NCI-H2196 (cell line): ENCODE measurements around the gene CKM.
A peak's percentile ranks its signal among the peaks of the same experiment; 100 is the strongest.

Experiments used
- DNase-seq: peaks from one replicate; lab custom pipeline; 2025; ENCODE audit not compliant: unreplicated experiment; lab: John Stamatoyannopoulos, UW

The CKM gene

GRCh38 chr19:45322744-45323281 lies at the start of gene CKM:
Gene CKM, minus strand, starts transcription at chr19:45322875. Its CDS starts 3,162 bp downstream, at chr19:45319713.
- DNase-seq, result no peak

- peak; percentile 98 for DNase-seq
Observed at GRCh38 chr19:45370410-45371204, 47.9 kb upstream of the CKM start, which contains the start of gene ERCC2. Gene ERCC2, minus strand, starts transcription at chr19:45370573. Its CDS starts 33 bp downstream, at chr19:45370540.

- no peak for DNase-seq
Observed at GRCh38 chr19:45368737-45369340, 46.2 kb upstream of the CKM start.

DNA sequence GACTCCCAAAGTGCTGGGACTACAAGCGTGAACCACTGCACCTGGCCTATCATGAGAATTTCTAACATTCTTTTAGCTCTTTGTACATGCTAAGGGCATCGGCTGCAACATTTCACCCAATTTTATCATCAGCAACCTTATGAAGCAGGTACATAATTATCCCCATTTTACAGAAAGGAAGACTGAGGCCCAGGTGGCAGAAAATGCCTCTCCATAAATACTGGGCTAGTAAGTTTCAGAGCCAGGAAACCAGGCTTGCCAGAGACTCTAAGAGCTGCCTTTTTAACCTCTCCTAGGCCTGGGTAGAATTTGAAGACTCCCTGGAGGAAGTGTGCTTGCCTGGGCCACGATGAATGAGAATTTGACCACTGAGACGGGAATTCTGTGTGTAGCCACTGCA lies 45.5 kb upstream of the CKM start:
- no peak for DNase-seq

- DNase-seq, result no peak
Observed at GRCh38 chr19:45364696-45365095, 42.0 kb upstream of the CKM start.

GRCh38 chr19:45363861-45364459 lies 41.3 kb upstream of the CKM start:
- no peak for DNase-seq

DNA sequence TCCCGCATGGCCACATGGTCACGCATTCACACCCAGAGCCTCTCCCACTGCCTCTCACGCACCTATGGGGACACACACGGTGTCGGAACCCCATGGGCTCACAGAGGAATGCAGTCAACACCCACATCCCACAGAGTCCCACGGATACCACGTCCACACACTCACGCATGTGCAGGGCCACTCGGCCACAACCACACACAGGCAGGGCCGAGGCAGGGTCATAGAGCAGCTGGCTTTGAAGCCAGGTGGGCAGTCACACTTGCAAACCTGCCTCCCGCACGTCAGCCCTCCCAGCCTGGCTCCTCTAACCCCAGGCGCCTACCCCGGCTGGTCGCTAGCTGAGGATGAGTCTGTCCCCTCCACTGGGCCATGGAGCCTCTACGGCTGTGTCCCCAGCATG lies 39.6 kb upstream of the CKM start:
- no peak for DNase-seq

DNA sequence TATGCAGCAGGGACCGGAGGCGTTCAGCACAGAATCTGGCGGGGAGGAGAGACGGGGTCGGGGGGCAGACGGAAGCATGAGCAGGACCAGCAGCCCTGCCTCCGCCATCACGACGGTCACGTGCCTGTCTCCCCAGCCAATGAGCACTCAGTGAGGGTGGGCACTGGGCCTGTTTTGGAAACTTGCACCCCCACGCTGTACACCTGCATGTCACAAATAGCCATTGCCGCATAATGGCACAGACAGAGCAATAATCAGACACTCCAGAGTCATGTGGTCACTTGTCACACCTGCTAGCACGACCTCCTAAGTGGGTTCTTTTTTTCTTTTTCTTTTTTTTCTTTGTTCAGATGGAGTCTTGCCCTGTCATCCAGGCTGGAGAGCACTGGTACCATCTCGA lies 38.9 kb upstream of the CKM start:
- no peak for DNase-seq

DNA sequence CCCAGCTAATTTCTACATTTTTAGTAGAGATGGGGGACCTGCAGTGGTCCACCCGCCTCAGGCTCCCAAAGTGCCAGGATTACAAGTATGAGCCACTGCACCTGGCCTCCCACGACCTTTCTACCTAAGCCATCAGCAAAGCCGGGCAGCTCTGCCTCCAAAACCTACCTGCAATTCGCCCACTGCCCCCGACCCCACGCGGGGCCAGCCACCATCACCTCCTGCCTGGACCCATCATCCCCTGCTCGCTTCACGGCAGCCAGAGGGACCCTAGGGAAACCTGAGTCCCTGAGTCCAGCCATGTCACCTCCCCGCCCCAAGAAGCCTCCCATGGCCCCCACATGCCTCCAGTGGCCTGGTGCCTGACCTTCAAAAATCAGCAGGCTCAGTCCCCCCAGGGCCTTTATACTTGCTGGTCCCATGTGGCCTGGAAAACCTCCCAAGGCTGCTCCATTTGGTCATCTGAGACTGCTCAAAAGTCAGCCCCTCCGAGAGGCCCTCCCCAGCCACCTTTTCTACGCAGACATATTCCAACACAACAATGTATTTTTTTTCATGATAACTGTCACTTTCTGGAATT lies 35.6 kb upstream of the CKM start:
- no peak for DNase-seq

GRCh38 chr19:45357445-45357783 lies 34.7 kb upstream of the CKM start:
- no peak for DNase-seq

DNA sequence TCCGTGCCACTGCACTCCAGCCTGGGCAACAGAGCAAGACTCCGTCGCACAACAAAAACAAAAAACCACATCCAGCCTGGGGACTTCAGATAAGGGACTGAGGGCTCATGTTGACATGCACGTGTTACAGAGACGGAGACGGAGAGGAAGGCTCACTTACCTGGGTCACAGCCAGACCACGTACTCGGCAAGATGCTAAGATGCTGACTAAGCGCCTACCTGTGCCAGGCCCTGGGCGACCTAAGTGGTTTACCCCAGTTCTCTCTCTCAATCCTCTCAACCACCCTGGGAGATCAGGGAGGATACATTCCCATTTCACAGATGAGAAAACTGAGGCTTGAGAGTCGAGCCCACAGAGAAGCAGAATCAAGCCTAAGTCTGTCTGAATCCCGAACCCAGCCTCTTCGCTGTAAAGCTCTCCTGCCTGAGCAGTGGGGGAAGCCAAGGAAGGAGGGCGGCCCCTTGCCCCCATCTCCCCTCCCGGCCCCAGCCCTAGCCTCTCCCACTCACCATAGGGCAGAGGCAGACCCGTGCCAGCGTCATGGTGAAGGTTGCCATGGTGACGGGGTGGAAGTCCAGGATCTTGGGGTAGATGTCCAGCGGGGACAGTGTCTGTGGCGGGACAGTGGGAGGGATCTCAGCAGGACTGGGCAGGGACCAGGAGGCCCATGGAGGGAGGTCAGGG lies 34.2 kb upstream of the CKM start:
- DNase-seq, result no peak

DNA sequence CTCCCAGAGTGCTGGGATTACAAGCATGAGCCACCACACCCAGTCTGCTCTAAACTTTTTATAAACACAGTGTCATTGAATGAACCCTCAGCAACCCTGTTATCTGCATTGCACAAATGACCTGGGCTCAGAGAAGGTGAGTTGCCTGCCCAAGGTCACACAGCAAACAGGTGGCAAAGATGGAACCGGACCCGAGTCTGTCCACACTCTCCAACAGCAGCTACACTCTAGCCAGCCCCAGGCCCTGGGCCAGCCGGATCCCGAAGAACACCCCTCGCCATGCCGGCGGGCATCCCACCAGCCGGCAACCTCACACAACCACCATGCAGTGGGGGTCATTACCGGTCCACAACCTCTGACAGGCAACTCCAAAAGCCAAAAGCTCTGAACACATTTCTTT lies 33.2 kb upstream of the CKM start:
- no peak for DNase-seq

DNA sequence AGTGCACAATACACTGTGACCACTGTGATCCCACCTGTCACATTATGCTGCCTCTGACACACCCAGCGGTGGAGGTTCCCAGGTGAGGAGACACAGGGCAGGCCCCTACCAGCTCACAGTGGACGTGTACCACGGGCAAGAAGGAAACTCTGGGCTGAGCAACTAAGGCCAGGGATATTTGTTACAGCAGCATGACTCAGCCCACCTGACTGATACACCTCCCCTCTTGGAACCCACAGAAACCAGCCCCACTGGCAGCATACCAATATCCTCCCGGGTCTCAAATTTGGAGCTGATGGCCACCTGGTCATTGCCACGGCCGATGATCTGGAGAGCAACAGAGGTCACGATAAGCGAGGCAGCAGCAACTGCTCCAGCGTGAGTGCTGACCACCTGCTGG lies 32.7 kb upstream of the CKM start:
- DNase-seq, result no peak

DNA sequence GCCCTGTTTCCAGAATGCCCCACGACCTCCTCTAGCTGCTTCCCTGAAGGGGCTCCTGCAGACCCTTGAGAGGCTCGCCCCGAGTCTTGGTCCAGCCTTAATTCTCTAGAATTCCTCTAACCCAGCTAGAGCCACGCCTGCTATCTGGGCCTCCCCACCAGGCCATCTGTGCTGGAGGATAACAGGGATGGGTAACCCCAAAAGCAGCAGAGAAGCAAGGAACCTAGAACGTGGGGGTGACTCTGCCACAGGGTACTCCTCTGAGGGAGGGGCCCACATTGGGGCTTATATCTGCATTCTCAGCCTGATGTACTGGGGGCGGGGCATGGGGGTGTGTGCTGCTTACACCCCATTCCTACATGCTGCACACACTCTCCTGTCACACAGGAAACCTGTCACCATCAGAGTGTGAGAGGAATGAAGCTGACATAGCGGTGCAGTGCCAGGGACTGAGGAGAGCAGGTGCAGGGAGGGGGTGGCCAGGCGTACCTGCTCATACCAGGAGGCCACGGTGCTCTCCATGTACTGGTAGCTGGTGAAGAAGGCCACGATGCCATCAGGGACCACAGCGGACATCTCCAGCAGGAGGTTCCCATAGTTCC lies 31.7 kb upstream of the CKM start:
- DNase-seq, result no peak

DNA sequence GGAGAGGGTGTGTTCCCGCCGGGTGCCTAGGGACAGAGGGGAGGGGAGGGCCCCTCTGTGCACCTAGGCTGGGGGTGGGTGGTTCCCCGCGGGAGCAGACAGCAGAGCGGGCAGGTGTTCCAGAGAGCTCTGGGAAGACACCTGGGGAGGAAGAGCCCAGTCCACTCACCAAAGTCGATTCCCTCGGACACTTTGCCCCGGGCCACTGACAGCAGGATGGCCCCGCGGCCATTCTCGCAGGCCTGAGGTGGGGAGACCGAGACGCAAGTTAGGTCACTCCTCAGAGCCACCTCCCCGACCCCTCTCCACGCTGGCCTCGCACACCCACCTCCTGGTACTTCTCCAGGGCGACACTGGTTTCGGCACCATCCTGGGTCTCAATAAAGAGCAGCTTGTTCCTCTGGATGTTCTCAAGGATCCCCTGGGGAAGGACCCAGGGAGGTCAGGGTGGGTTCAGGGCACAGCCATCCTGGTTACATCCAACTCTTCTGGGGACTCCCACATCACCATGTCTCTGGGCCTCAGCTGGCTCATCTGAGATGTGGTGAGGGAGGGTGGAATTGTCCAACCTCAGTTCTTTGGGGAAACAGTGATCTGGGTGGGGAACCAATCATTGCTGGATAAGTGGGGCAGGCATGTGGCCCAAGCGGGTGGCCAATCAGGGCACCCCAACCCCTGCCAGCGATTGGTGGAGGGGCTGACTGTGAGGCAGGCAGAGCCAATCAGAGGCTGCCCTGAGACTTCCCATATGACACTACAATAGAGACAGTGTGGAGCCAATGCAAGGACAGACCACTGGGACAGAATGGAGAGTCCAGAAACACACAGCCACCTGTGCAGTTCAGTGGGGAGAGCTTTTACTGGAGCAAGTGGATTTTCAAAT lies 30.5 kb upstream of the CKM start:
- DNase-seq, result no peak

GRCh38 chr19:45352471-45352870 lies 29.8 kb upstream of the CKM start:
- no peak for DNase-seq

DNA sequence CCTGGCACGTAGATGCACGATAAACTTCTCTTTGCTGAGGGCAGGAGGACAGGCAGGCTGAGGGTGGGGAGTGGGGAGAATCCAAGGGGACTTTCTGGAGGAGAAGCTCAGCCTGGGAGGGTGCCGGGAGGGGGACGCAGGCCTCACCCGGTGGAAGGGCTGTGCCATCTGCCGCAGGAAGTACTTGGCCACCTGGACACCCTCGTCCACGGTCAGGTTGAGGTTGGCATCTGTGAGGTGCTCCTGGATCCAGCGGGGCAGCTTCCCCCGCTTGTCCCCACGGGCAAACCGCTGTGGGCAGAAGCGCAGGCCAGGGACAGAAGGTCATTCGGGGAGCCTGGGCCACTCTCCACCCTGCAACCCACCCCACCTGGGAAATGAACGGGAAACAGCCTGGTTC lies 29.4 kb upstream of the CKM start:
- no peak for DNase-seq

DNA sequence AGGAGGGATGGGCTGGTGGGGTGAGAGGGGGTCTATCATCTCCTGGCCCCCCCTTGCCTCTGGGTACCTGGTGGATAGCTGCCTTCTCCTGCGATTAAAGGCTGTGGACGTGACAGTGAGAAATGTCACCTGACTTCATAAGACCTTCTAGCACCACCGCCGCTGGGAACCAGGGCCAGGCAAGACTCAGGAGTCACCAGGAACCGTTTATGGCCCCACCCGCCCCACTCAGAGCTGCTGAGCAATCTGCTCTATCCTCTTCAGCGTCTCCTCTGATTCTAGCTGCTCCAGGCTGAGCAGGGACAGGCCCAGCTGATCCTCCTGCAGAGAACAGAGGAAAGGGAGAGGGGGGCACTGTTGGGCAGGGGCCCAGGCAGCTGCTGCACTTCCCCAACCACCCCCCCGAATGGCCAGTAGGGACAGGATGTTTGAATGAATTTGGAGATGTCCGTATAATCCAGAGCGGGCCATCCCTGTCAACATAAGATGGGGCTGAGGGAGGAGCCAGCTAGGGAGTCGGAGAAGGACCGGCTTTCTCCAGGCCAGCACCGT lies 28.8 kb upstream of the CKM start:
- DNase-seq, result no peak

DNA sequence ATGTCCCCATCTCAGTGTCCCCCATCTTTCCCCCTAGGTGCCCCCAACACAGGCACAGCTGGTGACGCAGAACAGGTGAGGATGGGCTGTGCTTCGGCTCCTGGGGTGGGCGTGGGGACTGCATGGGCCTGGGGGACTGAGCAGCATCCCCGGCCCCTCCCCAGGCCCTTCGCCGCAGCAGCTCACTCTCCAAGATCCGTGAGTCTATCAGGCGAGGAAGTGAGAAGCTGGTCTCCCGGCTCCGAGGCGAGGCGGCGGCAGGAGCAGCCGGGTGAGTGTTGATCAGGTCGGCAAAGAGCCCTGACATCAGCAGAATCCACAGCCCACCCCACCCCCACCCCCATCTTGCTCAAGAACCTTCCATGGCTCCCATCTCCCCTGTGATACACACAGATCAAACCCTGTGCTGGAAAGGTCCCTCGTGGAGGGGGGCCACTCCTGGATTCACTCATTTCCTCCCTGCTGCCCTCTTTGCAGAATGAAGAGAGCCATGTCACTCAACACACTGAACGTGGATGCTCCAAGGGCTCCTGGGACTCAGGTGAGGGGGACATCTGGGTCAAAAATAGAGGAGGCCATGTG lies 27.9 kb upstream of the CKM start:
- DNase-seq, result no peak
